Activated CD4-positive, alpha-beta T cell treated with anti-CD3 and anti-CD28 coated beads for 1 hour (primary cell): ENCODE data around the gene CCDC116.
"Not testable (repeated sequence)": the region's sequence is repeated elsewhere in the genome, so short reads cannot be mapped to it uniquely, and the experiment has no call there.

ENCODE experiments used
- DNase-seq: peaks from one replicate; pipeline ENCODE4 v3.0.0-alpha.2; 2020

Gene CCDC116

GRCh38 chr22:21609556-21610157 lies 22.9 kb upstream of the CCDC116 start:
- DNase-seq = not testable (repeated sequence)

GRCh38 chr22:21611210-21611977 lies 21.2 kb upstream of the CCDC116 start:
- DNase-seq = no peak

GRCh38 chr22:21612858-21613257 lies 19.7 kb upstream of the CCDC116 start:
- no peak for DNase-seq

- DNase-seq = no peak
Observed at GRCh38 chr22:21613553-21614233, 18.9 kb upstream of the CCDC116 start.

- DNase-seq = no peak
Observed at GRCh38 chr22:21615731-21616130, 16.8 kb upstream of the CCDC116 start.

- not testable (repeated sequence) for DNase-seq
Observed at GRCh38 chr22:21617337-21617736, 15.2 kb upstream of the CCDC116 start.

- DNase-seq = no peak
Observed at GRCh38 chr22:21621025-21621424, 11.5 kb upstream of the CCDC116 start.

- DNase-seq = no peak
Observed at GRCh38 chr22:21622011-21622918, 10.3 kb upstream of the CCDC116 start.

- no peak for DNase-seq
Observed at GRCh38 chr22:21622919-21623647, 9.5 kb upstream of the CCDC116 start.

GRCh38 chr22:21623648-21623970 lies 9.0 kb upstream of the CCDC116 start:
- DNase-seq = no peak

GRCh38 chr22:21624120-21624879 lies 8.3 kb upstream of the CCDC116 start:
- no peak for DNase-seq

- DNase-seq = no peak
Observed at GRCh38 chr22:21624880-21625791, 7.4 kb upstream of the CCDC116 start.

- no peak for DNase-seq
Observed at GRCh38 chr22:21626073-21626734, 6.4 kb upstream of the CCDC116 start.

- no peak for DNase-seq
Observed at GRCh38 chr22:21626735-21627469, 5.7 kb upstream of the CCDC116 start.

GRCh38 chr22:21628386-21629254 lies 3.9 kb upstream of the CCDC116 start:
- no peak for DNase-seq

GRCh38 chr22:21629255-21630149 lies 3.1 kb upstream of the CCDC116 start, which contains the start of gene YDJC:
Gene YDJC (minus strand): TSS chr22:21630022. CDS start chr22:21630014, 8 bp downstream.
- peak; percentile 91 for DNase-seq

- DNase-seq = no peak
Observed at GRCh38 chr22:21631025-21631424, 1.5 kb upstream of the CCDC116 start.
